ENCODE results near the gene OMG.
"Not testable (repeated sequence)": the region's sequence is repeated elsewhere in the genome, so short reads cannot be mapped to it uniquely, and the experiment has no call there.

The OMG gene

GRCh38 chr17:31308372-31309334 lies 11.6 kb upstream of the OMG start:
- DNase-seq (ENCODE audit: low read depth in 2 of 2) = no peak

DNA sequence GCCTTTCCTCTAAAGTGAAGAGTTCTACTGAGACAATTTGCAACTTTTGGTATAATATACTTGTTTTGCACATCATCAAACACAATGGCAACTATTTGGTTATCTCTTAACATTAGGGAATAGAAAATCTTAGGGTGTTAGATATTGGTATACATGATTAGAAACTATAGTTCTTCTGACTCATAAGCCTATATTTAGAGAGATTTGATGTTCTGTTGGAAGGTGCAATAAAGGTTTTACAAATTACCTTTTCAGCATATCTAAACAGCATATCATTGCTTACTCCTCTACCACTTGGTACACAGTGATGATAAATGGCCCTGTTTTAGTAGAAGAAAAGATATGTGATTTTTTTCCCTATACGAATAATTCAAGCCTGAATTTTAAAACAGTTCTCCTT lies 10.6 kb upstream of the OMG start:
- DNase-seq (ENCODE audit: low read depth in 2 of 2) = no peak

DNA sequence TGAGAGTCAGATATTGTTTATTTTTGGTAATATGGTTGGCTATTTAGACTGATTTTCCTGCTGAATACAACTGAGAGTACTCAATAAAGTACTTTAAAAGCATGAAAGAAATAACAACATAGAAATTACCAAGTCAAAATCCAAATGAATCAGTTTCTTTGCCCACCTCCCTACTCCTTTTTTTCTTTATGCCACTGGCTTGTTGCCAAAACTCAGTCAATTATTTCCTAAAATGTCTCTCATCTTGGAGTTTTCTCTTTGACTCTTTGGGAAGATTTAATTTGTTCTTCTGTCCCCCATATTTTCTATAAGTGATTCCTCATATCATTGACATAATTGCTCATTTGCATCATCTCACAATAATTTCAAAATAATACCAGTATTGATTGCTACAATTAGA lies 2.6 kb upstream of the OMG start:
- no peak for DNase-seq (ENCODE audit: low read depth in 2 of 2)

DNA sequence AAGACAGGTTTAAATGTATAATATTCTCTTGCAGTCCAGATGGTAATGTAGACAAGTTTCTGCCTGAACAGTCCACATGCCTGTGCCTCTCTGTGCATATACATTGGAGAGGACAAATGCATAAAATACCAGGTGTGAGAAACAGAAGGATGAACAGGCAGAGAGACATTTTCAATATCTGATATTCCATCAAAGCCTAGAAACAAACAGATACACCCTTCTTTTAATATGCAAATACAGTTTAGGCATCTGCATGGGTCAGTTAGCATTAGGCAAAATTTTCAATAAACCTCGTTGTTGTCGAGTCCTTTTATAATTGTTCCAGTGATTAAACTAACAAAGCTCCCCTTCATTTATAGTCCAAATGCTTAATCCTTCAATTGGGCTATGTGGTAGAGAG lies 897 bp downstream of the OMG start:
- DNase-seq (ENCODE audit: low read depth in 2 of 2) = no peak

- no peak for DNase-seq (ENCODE audit: low read depth in 2 of 2)
Measured at GRCh38 chr17:31295489-31295871, 1.6 kb downstream of the OMG start.

DNA sequence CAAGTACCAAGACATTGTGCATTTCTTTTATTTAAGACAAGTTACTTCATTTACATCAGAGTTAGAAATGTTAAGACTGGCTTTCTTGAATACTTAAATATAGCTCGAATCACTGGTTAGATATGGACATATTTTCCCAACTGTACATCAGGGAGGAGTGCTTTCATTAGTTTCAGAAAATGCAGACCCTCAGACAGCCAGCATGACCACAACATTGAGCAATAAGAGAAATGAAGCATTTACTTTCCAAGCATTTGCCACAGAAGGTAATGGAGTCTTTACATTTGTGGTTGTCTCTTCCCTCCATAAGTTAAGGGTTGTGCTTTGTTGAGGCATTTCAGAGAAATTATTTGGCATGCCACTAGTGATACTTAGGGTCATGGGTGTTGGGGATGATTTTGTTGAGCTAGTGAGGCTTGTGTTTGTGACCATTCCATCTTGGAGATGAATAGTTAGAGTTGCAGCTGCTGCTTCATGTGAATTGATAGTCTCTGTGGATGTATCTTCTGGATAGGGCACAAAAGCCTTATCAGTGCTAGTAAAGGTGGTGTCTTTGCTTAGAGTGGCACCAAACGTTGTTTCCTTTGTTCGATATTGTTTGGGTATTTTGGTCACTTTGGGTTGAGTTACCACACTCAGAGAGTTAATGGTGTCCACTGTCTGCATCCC lies 2.1 kb downstream of the OMG start:
- DNase-seq (ENCODE audit: low read depth in 2 of 2) = no peak

- no peak for DNase-seq (ENCODE audit: low read depth in 2 of 2)
Measured at GRCh38 chr17:31294231-31294630, 2.8 kb downstream of the OMG start.

DNA sequence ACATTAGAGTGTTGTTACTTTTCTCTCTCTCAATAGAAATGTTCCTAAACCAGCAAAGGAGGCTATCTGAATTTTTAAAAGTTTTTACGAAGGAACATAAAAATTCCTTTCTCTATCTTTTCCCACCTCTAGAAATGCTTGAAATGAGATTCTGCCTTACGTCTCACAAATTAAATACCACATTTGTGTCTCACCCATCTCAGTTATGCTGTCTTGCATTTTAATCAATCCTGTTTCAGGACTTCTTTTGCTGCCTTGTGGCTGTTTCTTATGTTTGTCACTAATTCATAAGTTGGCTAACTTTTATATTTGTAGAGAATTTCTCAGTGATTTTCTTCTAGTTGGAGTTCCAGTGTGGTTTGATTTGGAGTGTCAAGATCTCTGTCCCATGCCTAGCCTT lies 3.5 kb downstream of the OMG start:
- DNase-seq (ENCODE audit: low read depth in 2 of 2) = no peak

GRCh38 chr17:31291820-31292219 lies 5.2 kb downstream of the OMG start:
- DNase-seq (ENCODE audit: low read depth in 2 of 2) = no peak

- no peak for DNase-seq (ENCODE audit: low read depth in 2 of 2)
Measured at GRCh38 chr17:31289790-31290189, 7.2 kb downstream of the OMG start.

DNA sequence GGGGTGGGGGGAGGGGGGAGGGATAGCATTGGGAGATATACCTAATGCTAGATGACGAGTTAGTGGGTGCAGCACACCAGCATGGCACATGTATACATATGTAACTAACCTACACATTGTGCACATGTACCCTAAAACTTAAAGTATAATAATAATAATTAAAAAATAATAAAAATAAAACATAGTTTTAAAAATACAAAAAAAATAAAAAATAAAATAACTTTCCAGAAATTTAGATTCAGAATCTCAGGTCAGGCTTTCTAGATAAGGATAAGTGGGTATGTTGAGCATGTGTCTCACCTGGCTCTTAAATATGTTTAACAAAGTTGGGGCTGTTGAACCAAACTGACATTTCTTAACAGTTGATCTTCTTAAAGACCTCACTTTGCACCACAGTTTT lies 9.1 kb downstream of the OMG start:
- DNase-seq (ENCODE audit: low read depth in 2 of 2) = not testable (repeated sequence)

- DNase-seq (ENCODE audit: low read depth in 2 of 2) = no peak
Measured at GRCh38 chr17:31286587-31286986, 10.5 kb downstream of the OMG start.

DNA sequence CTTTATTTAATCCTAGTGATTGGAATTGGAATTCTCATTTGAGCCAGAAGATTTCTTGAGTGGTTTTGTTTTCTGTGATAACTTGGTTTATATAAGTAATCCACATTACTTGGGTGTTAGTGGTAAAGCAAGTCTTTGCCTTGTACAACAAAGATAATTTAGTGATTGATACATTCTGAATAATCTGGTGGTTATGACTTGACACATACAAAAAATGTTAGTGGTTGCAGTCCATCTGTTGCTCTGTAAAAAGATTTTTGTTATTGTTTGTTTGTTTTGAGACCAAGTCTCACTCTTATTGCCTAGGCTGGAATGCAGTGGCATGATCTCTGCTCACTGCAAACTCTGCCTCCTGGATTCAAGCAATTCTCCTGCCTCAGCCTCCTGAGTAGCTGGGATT lies 13.2 kb downstream of the OMG start:
- DNase-seq (ENCODE audit: low read depth in 2 of 2) = no peak

DNA sequence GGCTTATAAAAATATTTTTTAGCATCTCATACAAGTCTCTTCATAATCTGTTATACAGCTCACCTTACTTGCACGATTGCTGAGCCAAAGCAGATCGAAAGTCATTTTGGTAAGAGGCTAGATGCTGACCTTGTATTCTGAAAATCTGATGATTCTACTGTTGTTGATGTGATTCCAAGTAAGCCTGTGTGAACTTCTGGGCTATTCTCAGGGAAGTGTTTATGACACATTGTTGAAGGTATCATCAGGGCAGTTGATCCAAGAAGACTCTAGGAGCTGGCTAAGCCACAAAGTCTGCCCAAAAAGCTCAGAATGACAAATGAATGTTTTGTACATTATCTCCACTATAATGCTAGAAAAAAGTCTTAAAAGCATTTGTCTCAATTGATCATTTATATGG lies 16.0 kb downstream of the OMG start:
- DNase-seq (ENCODE audit: low read depth in 2 of 2) = no peak

- DNase-seq (ENCODE audit: low read depth in 2 of 2) = no peak
Measured at GRCh38 chr17:31279401-31279800, 17.6 kb downstream of the OMG start.

DNA sequence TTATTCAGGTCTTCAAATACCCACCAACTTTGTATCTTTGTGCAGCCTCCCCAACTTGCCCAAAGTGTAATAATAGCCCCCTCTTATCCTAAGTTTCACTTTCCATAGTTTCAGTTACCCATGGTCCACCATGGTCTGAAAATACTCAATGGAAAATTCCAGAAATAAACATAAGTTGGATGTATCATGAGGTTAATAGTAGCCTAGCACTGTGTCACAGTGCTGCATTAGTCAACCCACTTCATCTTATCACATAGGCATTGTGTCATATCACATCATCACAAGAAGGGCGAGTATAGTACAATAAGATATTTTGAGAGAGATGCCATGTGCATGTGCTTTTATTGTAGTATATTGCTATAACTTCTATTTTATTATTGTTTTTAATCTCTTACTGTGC lies 21.9 kb downstream of the OMG start:
- no peak for DNase-seq (ENCODE audit: low read depth in 2 of 2)

- DNase-seq (ENCODE audit: low read depth in 2 of 2) = no peak
Measured at GRCh38 chr17:31274252-31274651, 22.8 kb downstream of the OMG start.

DNA sequence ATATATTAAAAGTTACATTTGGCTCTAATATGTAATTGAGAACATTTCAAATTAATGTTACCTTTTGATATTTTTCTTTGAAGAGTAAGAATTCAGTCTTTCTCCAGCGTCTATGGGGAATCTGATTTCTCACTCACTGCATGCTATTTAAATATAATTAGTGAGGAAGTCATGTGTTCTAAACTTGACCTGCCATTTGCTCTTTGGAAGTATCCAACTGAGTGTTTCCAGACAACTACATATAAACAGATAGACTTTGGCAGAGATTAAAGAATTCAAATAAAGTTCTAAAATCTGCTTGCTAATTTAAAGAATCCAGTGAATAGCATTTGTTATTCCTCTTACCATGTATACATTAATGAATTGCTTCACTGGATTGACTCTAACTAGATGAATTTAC lies 23.5 kb downstream of the OMG start:
- no peak for DNase-seq (ENCODE audit: low read depth in 2 of 2)

GRCh38 chr17:31272803-31273202 lies 24.2 kb downstream of the OMG start:
- DNase-seq (ENCODE audit: low read depth in 2 of 2) = no peak

DNA sequence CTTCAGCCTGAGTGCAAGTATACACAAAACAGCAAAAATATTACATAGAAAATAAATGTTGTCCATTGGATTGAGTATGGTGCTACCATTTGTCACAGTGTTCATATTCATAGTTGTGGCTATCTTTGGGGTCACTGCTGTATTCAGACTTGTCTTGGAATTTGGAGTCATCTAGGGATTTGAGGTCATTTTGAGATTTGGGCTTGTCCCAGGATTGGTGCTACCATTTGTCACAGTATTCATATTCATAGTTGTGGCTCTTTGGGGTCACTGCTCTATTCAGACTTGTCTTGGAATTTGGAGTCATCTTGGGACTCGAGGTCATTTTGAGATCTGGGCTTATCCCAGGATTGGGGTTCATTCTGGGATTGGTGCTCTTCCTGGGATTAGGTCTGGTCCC lies 24.8 kb downstream of the OMG start:
- DNase-seq (ENCODE audit: low read depth in 2 of 2) = no peak

GRCh38 chr17:31269578-31269983 lies 27.5 kb downstream of the OMG start:
- no peak for DNase-seq (ENCODE audit: low read depth in 2 of 2)

DNA sequence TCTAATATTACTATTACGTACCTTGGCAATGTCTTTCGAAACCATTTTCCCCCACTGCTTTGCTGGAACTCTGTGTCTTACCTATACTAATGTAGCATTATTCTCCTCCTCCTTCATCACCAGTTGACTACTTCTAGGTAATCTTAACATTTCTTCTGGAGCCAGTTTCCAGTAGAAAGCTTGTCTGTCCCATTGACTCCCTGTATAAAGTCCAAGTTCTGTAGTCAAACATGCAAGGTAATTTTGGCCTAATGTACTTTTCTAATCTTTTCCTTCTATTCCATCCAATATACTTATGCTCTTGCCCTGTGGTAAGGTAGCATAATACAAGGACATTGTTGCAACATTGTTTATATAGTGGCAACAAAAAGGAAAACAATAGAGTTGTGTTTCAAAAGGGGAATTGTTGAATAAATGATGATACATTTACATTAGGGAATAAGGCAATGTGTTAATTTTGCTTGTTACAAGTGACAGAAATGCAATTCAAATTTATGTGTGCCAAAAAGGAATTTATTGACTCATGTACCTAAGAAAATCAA lies 27.9 kb downstream of the OMG start:
- no peak for DNase-seq (ENCODE audit: low read depth in 2 of 2)

- no peak for DNase-seq (ENCODE audit: low read depth in 2 of 2)
Measured at GRCh38 chr17:31266042-31266441, 31.0 kb downstream of the OMG start.
